WTC11 (cell line): ENCODE measurements around the gene PPP1R1B. TPM values are rescaled to one million over a fixed set of nuclear protein-coding genes. Genes with fewer than 3 reads are reported as not detected.

Experiments
- ATAC-seq: fragments of 200-7000 bp; cut with Tn5 transposase; 2 replicates; pipeline ENCODE4 v1.10.0; 2021; ENCODE audit warnings: mild to moderate bottlenecking, moderate library complexity
- CTCF ChIA-PET: fragments of 300-600 bp; sonication (Branson Sonifier 250); formaldehyde crosslinking; loops from one replicate; lab custom pipeline; 2021; ENCODE audit warnings: antibody characterized with exemption; lab: Charles Lee
- POLR2A ChIA-PET: fragments of 350-600 bp; sonication (Branson Sonifier 250); formaldehyde crosslinking; loops from one replicate; lab custom pipeline; 2021; ENCODE audit warnings: antibody characterized with exemption; lab: Charles Lee
- DNase-seq: peaks from one replicate; pipeline ENCODE4 v3.0.0; 2021; ENCODE audit warnings: low spot score
- H3K27ac Mint-ChIP-seq: 2 replicates; pipeline ENCODE4 v1.8.0; 2021; ENCODE audit warnings: mixed read lengths
- H3K27me3 Mint-ChIP-seq: 2 replicates; pipeline ENCODE4 v1.8.0; 2021; ENCODE audit warnings: low read depth, mild to moderate bottlenecking, moderate library complexity, mixed read lengths
- H3K36me3 Mint-ChIP-seq: 2 replicates; pipeline ENCODE4 v1.8.0; 2021; ENCODE audit warnings: mixed read lengths
- H3K4me1 Mint-ChIP-seq: 2 replicates; pipeline ENCODE4 v1.8.0; 2022; ENCODE audit warnings: mixed read lengths
- H3K4me3 Mint-ChIP-seq: 2 replicates; pipeline ENCODE4 v1.8.0; 2021; ENCODE audit warnings: mild to moderate bottlenecking, moderate library complexity, mixed read lengths
- H3K9me3 Mint-ChIP-seq: 2 replicates; pipeline ENCODE4 v1.8.0; 2021; ENCODE audit warnings: mixed read lengths
- CDX4 ChIP-seq: fragments of 250-450 bp; sonication (Bioruptor Pico); IDR thresholded peaks from 2 replicates; pipeline ENCODE4 v1.9.0; 2021; ENCODE audit warnings: moderate library complexity, mild to moderate bottlenecking, inconsistent platforms, borderline replicate concordance
- ELF4 ChIP-seq: sonication (generic); formaldehyde crosslinking; IDR thresholded peaks from 2 replicates; pipeline ENCODE4 v1.8.1; 2022; ENCODE audit warnings: low read depth, mild to moderate bottlenecking, moderate library complexity, missing genetic modification reagents
- ETV6 ChIP-seq: sonication (generic); formaldehyde crosslinking; IDR thresholded peaks from 2 replicates; pipeline ENCODE4 v1.8.1; 2022; ENCODE audit warnings: mild to moderate bottlenecking, missing genetic modification reagents
- FOXJ3 ChIP-seq: sonication (generic); formaldehyde crosslinking; IDR thresholded peaks from 2 replicates; pipeline ENCODE4 v1.9.0; 2021; ENCODE audit warnings: missing genetic modification reagents, mild to moderate bottlenecking, borderline replicate concordance
- FOXP1 ChIP-seq: sonication (generic); formaldehyde crosslinking; IDR thresholded peaks from 2 replicates; pipeline ENCODE4 v1.8.0; 2022; ENCODE audit warnings: missing genetic modification reagents, mild to moderate bottlenecking, moderate library complexity, borderline replicate concordance
- GTF2I ChIP-seq: fragments of 250-450 bp; sonication (Bioruptor Pico); conservative IDR thresholded peaks from 2 replicates; pipeline ENCODE4 v1.4.0; 2021; ENCODE audit warnings: mild to moderate bottlenecking
- HMGXB4 ChIP-seq: sonication (generic); formaldehyde crosslinking; IDR thresholded peaks from 2 replicates; pipeline ENCODE4 v1.8.1; 2023; ENCODE audit warnings: mild to moderate bottlenecking, moderate library complexity, missing genetic modification reagents
- JUN ChIP-seq: sonication (generic); formaldehyde crosslinking; IDR thresholded peaks from 2 replicates; pipeline ENCODE4 v1.8.0; 2023; ENCODE audit warnings: mild to moderate bottlenecking, missing genetic modification reagents
- KAT7 ChIP-seq: sonication (generic); formaldehyde crosslinking; IDR thresholded peaks from 2 replicates; pipeline ENCODE4 v1.8.1; 2023; ENCODE audit warnings: missing genetic modification reagents, mild to moderate bottlenecking, borderline replicate concordance
- MXD4 ChIP-seq: fragments of 250-450 bp; sonication (Bioruptor Pico); IDR thresholded peaks from 2 replicates; pipeline ENCODE4 v1.8.0; 2021; ENCODE audit warnings: mild to moderate bottlenecking, moderate library complexity, borderline replicate concordance
- MYBL2 ChIP-seq: sonication (generic); formaldehyde crosslinking; IDR thresholded peaks from 2 replicates; pipeline ENCODE4 v1.8.1; 2023; ENCODE audit warnings: mild to moderate bottlenecking, moderate library complexity, missing genetic modification reagents
- NFE2L1 ChIP-seq: sonication (generic); formaldehyde crosslinking; IDR thresholded peaks from 2 replicates; pipeline ENCODE4 v1.8.1; 2023; ENCODE audit warnings: missing genetic modification reagents
- NR1H2 ChIP-seq: sonication (generic); formaldehyde crosslinking; IDR thresholded peaks from 2 replicates; pipeline ENCODE4 v1.9.0; 2021; ENCODE audit warnings: mild to moderate bottlenecking, moderate library complexity, missing genetic modification reagents
- SMAD4 ChIP-seq: sonication (generic); formaldehyde crosslinking; IDR thresholded peaks from 2 replicates; pipeline ENCODE4 v1.8.0; 2022; ENCODE audit warnings: mild to moderate bottlenecking, missing genetic modification reagents
- TEAD1 ChIP-seq: sonication (generic); formaldehyde crosslinking; IDR thresholded peaks from 2 replicates; pipeline ENCODE4 v1.8.0; 2022; ENCODE audit warnings: mild to moderate bottlenecking, missing genetic modification reagents
- TEAD4 ChIP-seq: sonication (generic); formaldehyde crosslinking; IDR thresholded peaks from 2 replicates; pipeline ENCODE4 v1.8.0; 2022; ENCODE audit warnings: mild to moderate bottlenecking, missing genetic modification reagents
- ZNF121 ChIP-seq: sonication (generic); formaldehyde crosslinking; IDR thresholded peaks from 2 replicates; pipeline ENCODE4 v1.8.0; 2023; ENCODE audit warnings: missing genetic modification reagents
- ZNF263 ChIP-seq: sonication (generic); formaldehyde crosslinking; IDR thresholded peaks from 2 replicates; pipeline ENCODE4 v1.8.1; 2022; ENCODE audit warnings: low read depth, mild to moderate bottlenecking, moderate library complexity, missing genetic modification reagents
- ZNF396 ChIP-seq: fragments of 250-450 bp; sonication (Bioruptor Pico); IDR thresholded peaks from 2 replicates; pipeline ENCODE4 v1.8.0; 2021; ENCODE audit warnings: mild to moderate bottlenecking, moderate library complexity, borderline replicate concordance
- total RNA-seq: library from RNA; stranded (reverse); gene quantifications from 3 replicates; pipeline ENCODE4 v1.2.3, GENCODE V29; 2021
- TF ChIP-seq, protein P1 (sequence below): fragments of 250-450 bp; sonication (Bioruptor Pico); IDR thresholded peaks from 2 replicates; pipeline ENCODE4 v1.9.0; 2021; ENCODE audit warnings: mild to moderate bottlenecking
- TF ChIP-seq, protein P2 (sequence below): sonication (generic); formaldehyde crosslinking; IDR thresholded peaks from 2 replicates; pipeline ENCODE4 v1.8.1; 2023; ENCODE audit warnings: mild to moderate bottlenecking, missing genetic modification reagents

PPP1R1B gene
- total RNA-seq, 1 experiment from 2014 or later: 20.5 TPM

GRCh38 chr17:39595294-39595693 is 31.5 kb upstream of the PPP1R1B start:
- Mint-ChIP-seq H3K4me1 (peaks cover 46% of the 10 kb centered on the region), H3K4me3 (no peak overlapping the region), H3K9me3 (no peaks in the 10 kb centered on the region), H3K27me3 (peaks cover 96% of the 10 kb centered on the region), H3K36me3 (no peaks in the 10 kb centered on the region), H3K27ac (no peak overlapping the region)
- TF ChIP-seq, protein P1, sequence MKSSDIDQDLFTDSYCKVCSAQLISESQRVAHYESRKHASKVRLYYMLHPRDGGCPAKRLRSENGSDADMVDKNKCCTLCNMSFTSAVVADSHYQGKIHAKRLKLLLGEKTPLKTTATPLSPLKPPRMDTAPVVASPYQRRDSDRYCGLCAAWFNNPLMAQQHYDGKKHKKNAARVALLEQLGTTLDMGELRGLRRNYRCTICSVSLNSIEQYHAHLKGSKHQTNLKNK (CRISPR knock-in tag): no peak
- TF ChIP-seq FOXP1 (CRISPR knock-in tag): 0 out of 2 replicates have a peak, but pooled peaks have one; percentile 28
- TF ChIP-seq ELF4: no peak
- TF ChIP-seq ZNF263: peak; percentile 79; the same call in 1 of the 2 replicates
- DNase-seq (no peak), ATAC-seq (no peak)
- ChIA-PET POLR2A (no interaction called here), CTCF (interaction anchor here (0.5 to 1.6 kb wide), 6 partner anchors 16 to 193 kb away, joined by 4 to 13 read pairs (median 5); no protein-coding TSS in a partner anchor)

DNA sequence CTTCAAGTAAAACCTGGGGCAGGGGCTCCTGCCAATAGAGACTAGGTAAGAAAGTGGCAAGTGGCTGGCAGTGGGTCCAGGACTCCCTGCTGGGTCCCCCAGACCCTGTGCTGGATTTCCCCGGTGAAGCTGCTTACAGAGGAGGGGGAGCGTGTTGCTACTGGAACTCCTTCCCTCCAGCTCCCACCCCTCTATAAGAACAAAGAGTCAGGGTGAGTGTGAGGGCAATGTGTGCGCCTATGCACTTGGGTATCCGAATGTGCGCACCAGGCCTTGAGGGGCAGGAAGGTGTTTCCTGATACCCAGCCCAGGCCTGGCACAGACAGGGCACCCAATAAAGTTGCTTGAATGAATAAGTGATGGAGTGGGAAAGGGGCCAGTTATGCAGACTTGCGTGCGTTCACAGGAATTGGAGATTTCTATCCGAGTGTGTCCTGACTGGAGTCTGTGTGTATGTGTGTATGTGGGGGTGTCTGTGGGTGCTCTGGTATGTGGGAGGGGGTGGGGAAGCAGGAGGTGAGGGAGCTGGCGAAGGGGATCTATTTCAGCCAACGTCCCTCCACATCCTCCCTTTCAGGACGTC is 30.7 kb upstream of the PPP1R1B start:
- H3K36me3 Mint-ChIP-seq: no peaks in the 10 kb centered on the region
- TF ChIP-seq ZNF121 (CRISPR knock-in tag): no peak
- TF ChIP-seq GTF2I (CRISPR knock-in tag): no peak
- no peak for TF ChIP-seq CDX4 (CRISPR knock-in tag)
- TF ChIP-seq HMGXB4 (CRISPR knock-in tag): no peak
- no peak for TF ChIP-seq TEAD1 (CRISPR knock-in tag)
- TF ChIP-seq MYBL2 (CRISPR knock-in tag): no peak
- TF ChIP-seq, protein P1 (CRISPR knock-in tag): no peak
- no peak for TF ChIP-seq JUN (CRISPR knock-in tag)
- TF ChIP-seq MXD4 (CRISPR knock-in tag): no peak
- TF ChIP-seq, protein P2, sequence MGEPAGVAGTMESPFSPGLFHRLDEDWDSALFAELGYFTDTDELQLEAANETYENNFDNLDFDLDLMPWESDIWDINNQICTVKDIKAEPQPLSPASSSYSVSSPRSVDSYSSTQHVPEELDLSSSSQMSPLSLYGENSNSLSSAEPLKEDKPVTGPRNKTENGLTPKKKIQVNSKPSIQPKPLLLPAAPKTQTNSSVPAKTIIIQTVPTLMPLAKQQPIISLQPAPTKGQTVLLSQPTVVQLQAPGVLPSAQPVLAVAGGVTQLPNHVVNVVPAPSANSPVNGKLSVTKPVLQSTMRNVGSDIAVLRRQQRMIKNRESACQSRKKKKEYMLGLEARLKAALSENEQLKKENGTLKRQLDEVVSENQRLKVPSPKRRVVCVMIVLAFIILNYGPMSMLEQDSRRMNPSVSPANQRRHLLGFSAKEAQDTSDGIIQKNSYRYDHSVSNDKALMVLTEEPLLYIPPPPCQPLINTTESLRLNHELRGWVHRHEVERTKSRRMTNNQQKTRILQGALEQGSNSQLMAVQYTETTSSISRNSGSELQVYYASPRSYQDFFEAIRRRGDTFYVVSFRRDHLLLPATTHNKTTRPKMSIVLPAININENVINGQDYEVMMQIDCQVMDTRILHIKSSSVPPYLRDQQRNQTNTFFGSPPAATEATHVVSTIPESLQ (CRISPR knock-in tag): no peak
- no peak for TF ChIP-seq NFE2L1 (CRISPR knock-in tag)
- no peak for TF ChIP-seq FOXP1 (CRISPR knock-in tag)
- TF ChIP-seq ZNF396 (CRISPR knock-in tag): no peak
- no peak for TF ChIP-seq NR1H2
- no peak for TF ChIP-seq FOXJ3 (CRISPR knock-in tag)
- no peak for TF ChIP-seq TEAD4 (CRISPR knock-in tag)
- no peak for TF ChIP-seq KAT7
- no peak for TF ChIP-seq SMAD4
- no peak for TF ChIP-seq ETV6 (CRISPR knock-in tag)
- CTCF ChIA-PET: interaction anchor here (0.5 to 1.6 kb wide), 6 partner anchors 17 to 194 kb away, joined by 4 to 13 read pairs (median 5); no protein-coding TSS in a partner anchor
- peak overlapping the region; percentile 64 for H3K4me3 Mint-ChIP-seq
- POLR2A ChIA-PET: no interaction called here
- H3K4me1 Mint-ChIP-seq: peaks cover 50% of the 10 kb centered on the region
- DNase-seq (no peak), ATAC-seq (no peak)
- no peak overlapping the region for H3K27ac Mint-ChIP-seq
- peaks cover 98% of the 10 kb centered on the region for H3K27me3 Mint-ChIP-seq
- H3K9me3 Mint-ChIP-seq: no peaks in the 10 kb centered on the region
